Suppressor macrophage (primary cell): ENCODE data around the gene ROCK2.
"Not testable (repeated sequence)": the region's sequence is repeated elsewhere in the genome, so short reads cannot be mapped to it uniquely, and the experiment has no call there.

Source experiments
- DNase-seq, 4 experiments: peaks; one replicate each; pipeline ENCODE4 v3.0.0-alpha.2; 2020 to 2022

The ROCK2 gene

GRCh38 chr2:11339508-11340083, 4.8 kb downstream of the ROCK2 start:
- DNase-seq: no peak

DNA sequence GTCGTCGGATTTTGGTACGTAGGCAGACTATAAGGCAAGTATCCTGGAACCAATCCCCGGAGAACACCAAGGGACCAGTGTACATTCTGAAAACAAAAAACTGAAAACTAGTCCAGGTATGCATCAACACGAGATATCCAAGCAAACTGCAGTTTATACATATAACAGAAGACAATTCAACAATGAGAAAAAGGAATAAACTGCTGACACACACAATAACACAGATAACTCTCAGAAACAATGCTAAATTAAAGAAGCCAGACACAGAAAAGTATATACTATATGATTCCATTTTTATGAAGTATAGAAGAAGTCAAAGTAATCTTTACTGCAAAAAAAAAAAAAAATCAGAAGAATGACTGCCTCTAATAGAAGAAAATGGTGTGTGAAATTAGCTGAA, 5.9 kb downstream of the ROCK2 start:
- no peak for DNase-seq

DNA sequence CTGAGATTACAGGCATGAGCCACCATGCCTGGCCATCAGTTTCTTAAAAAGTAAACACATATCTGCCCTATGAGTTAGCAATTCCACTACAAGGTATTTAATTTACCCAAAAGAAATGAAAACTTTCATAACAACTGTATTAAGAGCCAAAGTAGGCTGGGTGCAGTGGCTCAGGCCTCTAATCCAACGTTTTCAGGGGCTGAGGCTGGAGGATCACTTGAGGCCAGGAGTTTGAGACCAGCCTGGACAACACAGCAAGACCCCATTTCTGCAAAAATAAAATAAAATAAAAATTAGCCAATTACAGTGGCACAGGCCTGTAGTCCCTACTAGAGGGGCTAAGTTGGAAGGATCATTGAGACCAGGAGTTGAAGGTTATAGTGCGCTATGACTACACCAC, 6.5 kb downstream of the ROCK2 start:
- no peak for DNase-seq

DNA sequence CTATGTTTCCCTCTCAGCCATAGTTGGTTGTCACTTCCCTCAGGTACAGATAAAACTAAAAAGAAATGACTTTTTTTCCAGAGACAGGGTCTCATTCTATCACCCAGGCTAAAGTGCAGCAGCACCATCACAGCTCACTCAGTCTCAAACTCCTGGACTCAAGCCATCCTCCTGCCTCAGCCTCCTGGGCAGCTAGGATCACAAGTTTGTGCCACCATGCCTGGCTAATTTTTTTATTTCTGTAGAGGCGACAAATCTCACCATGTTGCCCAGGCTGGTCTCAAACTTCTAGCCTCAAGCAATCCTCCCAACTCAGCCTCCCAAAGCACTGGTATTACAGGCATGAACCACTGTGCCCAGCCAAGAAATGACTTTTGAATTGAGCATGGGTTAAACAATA, 8.2 kb downstream of the ROCK2 start:
- no peak for DNase-seq

DNA sequence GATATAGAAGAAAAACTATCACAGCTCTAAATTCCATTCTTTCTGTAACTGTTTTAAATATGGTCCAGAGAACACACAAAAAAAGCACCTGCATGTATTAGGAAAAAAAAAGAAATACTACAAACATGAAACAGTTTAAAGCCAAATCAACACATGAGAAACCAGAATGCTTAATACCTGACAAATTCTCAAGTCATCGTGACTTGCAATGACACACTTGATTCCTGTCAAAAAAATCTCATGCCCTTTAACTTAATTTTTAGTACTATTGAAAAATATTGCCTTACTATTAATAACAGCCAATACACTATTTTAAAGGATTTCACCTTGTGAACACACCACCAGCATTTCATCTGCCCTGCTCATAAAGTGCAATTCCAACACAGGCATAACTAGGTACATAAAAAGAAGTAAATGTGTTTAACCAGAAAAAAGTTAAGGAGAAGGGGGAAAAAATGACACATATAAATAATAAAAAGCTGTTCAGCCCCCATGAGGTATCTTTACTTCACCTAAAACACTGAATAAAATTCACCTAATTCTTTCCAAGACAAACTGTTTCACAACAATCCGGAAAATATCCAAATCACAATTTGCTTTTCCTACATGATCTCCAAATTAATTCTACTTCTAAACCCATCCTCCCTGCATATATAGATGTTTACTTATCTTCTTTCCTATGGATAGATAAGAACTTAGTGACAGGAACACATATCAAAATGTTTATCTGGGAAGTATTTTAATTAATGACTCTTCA, 10.8 kb downstream of the ROCK2 start:
- DNase-seq: no peak

GRCh38 chr2:11332596-11332995, 11.8 kb downstream of the ROCK2 start:
- no peak for DNase-seq

- peak in 1 of 4 experiments; percentile 17 for DNase-seq
These were observed 13.8 kb downstream of the ROCK2 start for GRCh38 chr2:11330457-11331142.

DNA sequence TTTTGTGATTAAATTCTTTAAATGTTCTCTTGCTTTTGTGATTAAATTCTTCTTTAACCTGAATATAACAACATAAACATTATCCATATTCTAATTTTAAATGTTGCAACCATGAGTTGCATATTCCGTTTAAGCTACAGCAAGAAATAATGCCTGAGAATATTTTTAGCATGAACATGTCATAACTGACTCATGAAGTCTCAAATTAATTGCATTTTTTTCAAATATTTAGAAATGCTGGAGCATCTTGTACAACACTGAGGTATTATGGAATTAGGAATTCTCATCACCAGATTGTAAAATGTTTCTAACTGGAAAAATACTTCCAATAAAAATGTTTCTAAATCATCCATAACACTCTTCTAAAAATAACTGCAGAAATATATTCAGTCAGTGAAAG, 14.7 kb downstream of the ROCK2 start:
- DNase-seq: peak in 2 of 4 experiments; percentile 29 to 30

DNA sequence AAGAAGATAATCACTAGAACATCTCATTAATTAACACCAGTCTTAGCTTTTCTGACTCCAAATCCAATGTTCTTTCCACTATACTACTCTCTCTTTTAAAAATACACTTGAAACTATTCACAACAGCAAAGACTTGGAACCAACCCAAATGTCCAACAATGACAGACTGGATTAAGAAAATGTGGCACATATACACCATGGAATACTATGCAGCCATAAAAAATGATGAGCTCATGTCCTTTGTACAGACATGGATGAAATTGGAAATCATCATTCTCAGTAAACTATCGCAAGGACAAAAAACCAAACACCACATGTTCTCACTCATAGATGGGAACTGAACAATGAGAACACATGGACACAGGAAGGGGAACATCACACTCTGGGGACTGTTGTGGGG, 15.9 kb downstream of the ROCK2 start:
- DNase-seq: not testable (repeated sequence)

DNA sequence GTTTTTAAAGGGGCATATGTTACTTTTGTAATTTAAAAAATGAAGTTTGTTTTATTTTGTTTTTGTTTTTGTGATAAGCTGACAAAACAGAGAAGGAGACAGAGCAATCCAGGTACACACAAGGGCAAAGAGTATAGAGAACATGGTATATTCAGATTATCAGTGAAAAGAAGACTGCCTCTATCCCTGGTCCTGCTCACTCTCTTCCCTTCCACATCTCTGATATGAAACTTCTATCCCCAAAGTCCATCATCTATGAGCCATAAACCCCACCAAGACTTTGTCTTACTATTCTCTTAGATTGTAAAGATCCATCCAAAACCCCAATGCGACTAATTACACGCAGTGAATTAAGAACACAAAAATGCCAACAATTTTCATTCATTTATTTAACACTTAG, 16.6 kb downstream of the ROCK2 start:
- no peak for DNase-seq

GRCh38 chr2:11326677-11327211, 17.7 kb downstream of the ROCK2 start:
- no peak for DNase-seq

DNA sequence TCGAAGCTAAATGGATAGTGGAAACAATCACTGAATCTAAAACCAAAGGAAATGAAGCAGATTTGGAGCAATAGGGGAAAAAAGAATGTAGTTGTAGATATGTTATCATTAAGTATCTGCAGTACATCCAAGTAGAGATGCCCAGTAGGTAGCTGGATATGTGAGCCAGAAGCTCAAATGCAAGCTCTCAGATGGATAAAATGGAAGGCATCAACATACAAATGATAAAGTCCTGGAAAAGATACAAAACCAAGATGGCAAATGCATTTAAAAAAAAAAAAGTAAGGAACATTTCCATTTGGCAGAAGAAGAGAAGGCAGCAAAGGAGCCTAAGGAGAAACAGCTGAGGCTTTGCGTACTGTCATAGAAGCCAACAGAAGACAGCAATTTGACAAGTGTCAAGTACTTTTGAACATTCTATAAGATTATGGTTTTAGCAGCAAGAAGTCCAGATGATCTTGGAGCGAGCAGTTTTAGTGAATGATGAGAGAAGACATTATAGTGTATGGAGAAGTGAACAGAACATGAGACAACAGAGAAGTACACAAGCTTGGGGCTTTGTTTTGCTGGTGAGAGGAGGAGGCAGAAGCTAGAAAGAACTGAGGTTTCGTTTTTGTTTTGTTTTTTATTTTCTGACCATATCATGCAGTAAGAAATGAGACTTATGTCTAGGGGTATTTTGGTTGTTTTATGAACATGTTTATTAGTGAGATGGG, 18.3 kb downstream of the ROCK2 start:
- peak in 3 of 4 experiments; percentile 4 to 36 (median 23) for DNase-seq

- no peak for DNase-seq
These were observed 22.6 kb downstream of the ROCK2 start for GRCh38 chr2:11321847-11322246.

DNA sequence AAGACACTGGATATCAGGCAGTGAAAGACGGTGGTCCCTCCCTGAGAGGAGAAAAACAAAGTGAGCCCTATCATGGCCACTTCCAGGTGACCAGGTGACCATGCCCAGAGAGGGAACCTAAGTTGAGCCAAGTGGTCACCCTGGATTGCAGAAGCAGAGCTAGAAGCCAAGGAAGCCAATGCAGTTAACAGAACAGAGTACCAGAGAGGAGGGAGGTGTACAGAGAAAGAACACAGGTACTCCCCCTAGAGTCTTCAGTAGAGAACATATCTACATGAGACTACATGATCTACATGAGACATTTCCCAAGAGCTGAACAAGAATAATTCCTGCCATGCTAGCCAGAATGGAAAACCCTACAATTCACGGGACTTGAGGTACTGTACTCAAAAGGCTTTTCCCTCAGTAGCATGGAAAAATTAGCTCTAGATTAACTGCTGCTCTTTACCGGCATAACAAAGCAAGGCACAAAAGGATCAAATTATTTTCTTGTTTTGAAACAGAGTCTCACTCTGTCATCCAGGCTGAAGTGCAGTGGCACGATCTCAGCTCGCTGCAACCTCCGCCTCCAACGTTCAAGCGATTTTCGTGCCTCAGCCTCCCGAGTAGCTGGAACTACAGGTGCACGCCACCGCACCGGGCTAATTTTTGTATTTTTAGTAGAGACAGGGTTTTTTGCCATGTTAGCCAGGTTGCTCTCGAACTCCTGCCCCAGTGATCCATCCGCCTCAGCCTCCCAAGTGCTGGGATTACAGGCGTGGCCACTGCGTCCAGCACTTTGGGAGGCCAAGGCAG, 23.5 kb downstream of the ROCK2 start:
- DNase-seq: no peak

- DNase-seq: no peak
These were observed 24.5 kb downstream of the ROCK2 start for GRCh38 chr2:11319939-11320338.

DNA sequence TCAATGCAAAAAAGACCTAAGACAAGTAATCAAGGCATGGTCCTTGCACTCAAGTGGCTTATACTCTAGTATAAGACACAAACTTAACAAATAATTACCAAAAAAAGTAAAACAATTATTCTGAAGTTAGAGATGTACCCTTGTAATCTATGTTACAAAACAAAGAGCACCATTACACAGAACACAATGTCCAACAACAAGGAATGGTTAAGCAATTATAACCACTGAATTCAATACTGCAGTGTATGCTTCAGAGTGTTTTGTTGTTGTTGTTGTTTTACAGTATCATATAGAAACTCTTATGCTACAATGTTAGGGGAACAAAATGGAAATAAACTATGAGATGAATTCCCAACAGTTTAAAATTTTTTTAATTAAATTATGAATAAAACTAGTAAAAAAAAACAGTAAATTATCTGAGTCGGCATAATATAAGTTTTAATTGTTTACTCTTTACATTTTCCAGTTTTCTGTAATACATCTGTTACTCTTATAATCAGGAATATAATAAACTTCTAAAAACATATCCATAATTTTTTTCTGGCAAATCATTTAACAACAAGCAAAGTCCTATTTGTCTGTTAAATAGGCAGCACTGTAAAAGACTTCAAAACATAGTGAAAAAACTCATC, 29.2 kb downstream of the ROCK2 start:
- no peak for DNase-seq

GRCh38 chr2:11314487-11314886, 29.9 kb downstream of the ROCK2 start:
- no peak for DNase-seq

DNA sequence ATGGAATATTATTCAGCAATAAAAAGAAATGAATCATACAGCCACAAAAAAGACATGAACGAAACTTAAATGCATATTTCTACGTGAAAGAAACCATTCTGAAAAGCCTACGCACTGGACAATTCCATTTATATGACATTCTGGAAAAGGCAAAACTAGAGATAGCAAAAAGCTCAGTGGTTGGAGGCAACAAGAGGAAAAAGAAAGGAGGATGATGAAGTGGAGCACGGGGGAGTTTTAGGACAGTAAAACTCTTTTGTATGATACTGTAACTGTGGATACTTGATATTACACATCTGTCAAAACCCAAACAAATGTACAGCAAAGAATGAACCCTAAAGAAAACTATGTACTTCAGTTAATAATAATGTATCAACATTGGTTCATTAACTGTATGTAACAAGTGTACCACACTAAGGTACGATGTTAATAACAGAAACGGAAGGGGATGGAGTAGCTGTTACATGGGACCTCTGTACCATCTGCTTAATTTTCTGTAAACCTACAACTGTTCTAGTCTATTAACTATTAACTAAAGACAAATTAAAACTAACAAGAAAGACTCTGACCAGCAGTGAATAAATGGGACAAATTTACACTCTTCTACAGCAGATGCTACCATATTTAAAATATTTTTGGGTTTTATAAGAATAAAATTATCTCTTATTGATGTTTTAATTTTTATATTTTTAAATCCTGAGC, 31.5 kb downstream of the ROCK2 start:
- DNase-seq: no peak

- no peak for DNase-seq
These were observed 32.9 kb downstream of the ROCK2 start for GRCh38 chr2:11311543-11311942.

- DNase-seq: peak in 2 of 4 experiments; percentile 27 to 35
These were observed 34.2 kb downstream of the ROCK2 start for GRCh38 chr2:11310212-11310611.

DNA sequence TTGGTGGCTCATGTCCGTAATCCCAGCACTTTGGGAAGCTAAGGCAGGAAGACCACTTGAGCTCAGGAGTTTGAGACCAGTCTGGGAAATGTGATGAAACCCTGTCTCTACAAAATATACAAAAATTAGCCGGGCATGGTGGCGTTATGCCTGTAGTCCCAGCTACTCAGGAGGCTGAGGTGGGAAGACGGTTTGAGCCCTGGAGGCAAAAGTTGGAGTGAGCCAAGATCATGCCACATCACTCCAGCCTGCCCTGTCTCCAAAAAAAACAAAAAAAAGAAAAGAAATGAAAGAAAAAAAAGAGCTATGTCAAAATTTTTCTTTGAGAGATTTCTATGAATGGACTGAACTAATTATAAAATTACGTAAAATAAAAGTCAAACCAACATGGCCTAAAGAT, 34.7 kb downstream of the ROCK2 start:
- DNase-seq: no peak
